ENCODE results near the gene CST4. TPM values are rescaled to one million over a fixed set of nuclear protein-coding genes. Genes with fewer than 3 reads are reported as not detected.

Gene CST4, protein sequence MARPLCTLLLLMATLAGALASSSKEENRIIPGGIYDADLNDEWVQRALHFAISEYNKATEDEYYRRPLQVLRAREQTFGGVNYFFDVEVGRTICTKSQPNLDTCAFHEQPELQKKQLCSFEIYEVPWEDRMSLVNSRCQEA
- not detected in 2 replicates for total RNA-seq

GRCh38 chr20:23688684-23689398 is at the start of gene CST4:
Gene CST4, minus strand, starts transcription at chr20:23689038. Its CDS starts 69 bp downstream, at chr20:23688969.

DNA sequence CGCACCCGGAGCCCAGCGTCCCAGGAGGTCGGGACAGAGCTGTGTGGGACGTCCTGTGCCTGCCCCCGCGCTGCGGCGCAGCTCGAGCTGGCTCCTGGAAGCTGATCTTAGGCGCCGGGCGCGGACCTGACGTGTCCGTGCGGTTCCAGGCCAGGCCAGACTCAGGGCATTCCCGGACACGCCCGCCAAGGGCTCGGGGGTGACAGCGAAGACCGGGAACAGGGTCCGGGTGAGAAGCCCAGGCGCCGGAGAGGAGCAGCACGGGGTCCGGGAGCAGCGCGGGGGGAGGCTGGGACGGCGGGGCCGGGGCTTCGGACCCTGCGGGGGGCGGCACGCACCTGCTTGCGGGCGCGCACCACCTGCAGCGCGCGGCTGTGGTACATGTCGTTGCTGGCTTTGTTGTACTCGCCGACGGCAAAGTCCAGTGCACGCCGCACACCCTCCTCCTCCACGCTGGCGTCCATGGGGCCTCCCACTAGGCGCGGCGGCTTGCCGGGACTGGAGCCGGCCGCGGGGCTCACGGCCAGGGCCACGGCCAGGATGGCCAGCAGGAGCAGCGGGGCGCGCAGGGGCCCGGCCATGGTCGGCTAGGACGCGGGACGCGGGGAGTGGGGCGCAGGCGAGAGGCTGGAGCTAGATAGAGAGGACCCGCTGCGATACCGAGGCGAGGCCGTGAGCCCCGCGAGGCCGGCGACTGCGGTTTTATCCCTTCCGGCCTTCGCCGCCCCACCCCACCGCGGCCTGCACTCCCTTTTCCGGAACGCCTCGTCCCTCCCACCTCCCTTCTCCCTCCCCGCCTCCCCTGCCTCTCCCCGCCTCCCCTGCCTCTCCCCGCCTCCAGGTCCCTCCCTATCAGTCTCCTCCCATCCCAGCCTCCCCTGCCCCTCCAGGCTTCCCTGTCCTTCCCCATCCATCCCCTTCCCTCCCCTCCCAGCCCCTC is 51.3 kb downstream of the CST4 start, which contains the start of gene CST3:
CST3 (minus strand) TSS at position 674 of the 940 bp plus-strand sequence; CDS start at position 581, 93 bp downstream.

Other genes with a start within 250 kb of the CST4 start
- gene CSTL1, start 249.4 kb downstream of the CST4 start, total RNA-seq: not detected in 2 replicates
- not detected in 2 replicates for gene CST11, start 236.2 kb downstream of the CST4 start, total RNA-seq
- gene CST8, start 197.9 kb downstream of the CST4 start, total RNA-seq: not detected in 2 replicates
- gene CST9L, start 120.6 kb downstream of the CST4 start, total RNA-seq: not detected in 2 replicates
- not detected in 2 replicates for gene CST9, start 83.1 kb downstream of the CST4 start, total RNA-seq
- 164 and 269 TPM in 2 replicates for gene CST3, start 51.1 kb downstream of the CST4 start, total RNA-seq
- gene CST1, start 61.9 kb upstream of the CST4 start, total RNA-seq: 3.9 TPM in 1 of 2 replicates, not detected in the other
- not detected in 2 replicates for gene CST2, start 137.7 kb upstream of the CST4 start, total RNA-seq
- gene CST5, start 190.7 kb upstream of the CST4 start, total RNA-seq: not detected in 2 replicates

Data from bronchial smooth muscle cell (primary cell).